H1 (cell line): ENCODE results near the gene ZSCAN10. TPM values are rescaled to one million over a fixed set of nuclear protein-coding genes. Genes with fewer than 3 reads are reported as not detected.

Source experiments
- CTCF ChIA-PET: fragments of 300-600 bp; sonication (Branson Sonifier 250); formaldehyde crosslinking; loops from one replicate; lab custom pipeline; 2021; ENCODE audit not compliant: partially characterized antibody; lab: Charles Lee
- POLR2A ChIA-PET: fragments of 300-600 bp; sonication (Branson Sonifier 250); formaldehyde crosslinking; loops from one replicate; lab custom pipeline; 2021; ENCODE audit warnings: inconsistent platforms; ENCODE audit not compliant: partially characterized antibody; lab: Charles Lee
- DNase-seq, 2 experiments: peaks; one replicate each; pipeline versions ENCODE4 v3.0.0 to v3.0.0-alpha.2; 2010 to 2022; ENCODE audit warnings: low spot score in 2 of 2, low read depth in 1 of 2, mixed read lengths in 1 of 2
- FAIRE-seq: peaks from 2 replicates; lab custom pipeline; 2011; peaks lifted over from hg19 to GRCh38; lab: Jason Lieb, UNC
- H2AFZ ChIP-seq: 2 replicates; pipeline ENCODE4 v1.8.1; 2012; ENCODE audit warnings: low read length, inconsistent platforms
- H2AK5ac ChIP-seq: 2 replicates; pipeline ENCODE4 v1.6.1; 2013; ENCODE audit warnings: low read depth, low read length
- H2BK120ac ChIP-seq: replicated peaks from 2 replicates; pipeline ENCODE3; 2013; ENCODE audit warnings: low read depth, low read length, inconsistent platforms
- H2BK12ac ChIP-seq: 2 replicates; pipeline ENCODE4 v1.6.1; 2013; ENCODE audit warnings: low read depth, low read length
- H2BK15ac ChIP-seq: 2 replicates; pipeline ENCODE4 v1.6.1; 2013; ENCODE audit warnings: low read length
- H2BK20ac ChIP-seq: 2 replicates; pipeline ENCODE4 v1.6.1; 2013; ENCODE audit warnings: low read length
- H2BK5ac ChIP-seq: 2 replicates; pipeline ENCODE4 v1.6.1; 2013; ENCODE audit warnings: low read depth, low read length
- H3K14ac ChIP-seq: 2 replicates; pipeline ENCODE4 v1.6.1; 2013; ENCODE audit warnings: inconsistent platforms; ENCODE audit not compliant: insufficient read length
- H3K18ac ChIP-seq: 2 replicates; pipeline ENCODE4 v1.6.1; 2013; ENCODE audit warnings: low read length; ENCODE audit errors: extremely low read depth
- H3K23ac ChIP-seq: 2 replicates; pipeline ENCODE4 v1.6.1; 2013; ENCODE audit warnings: inconsistent platforms; ENCODE audit not compliant: insufficient read length
- H3K23me2 ChIP-seq: 2 replicates; pipeline ENCODE4 v1.6.1; 2013; ENCODE audit warnings: low read depth, low read length
- H3K27ac ChIP-seq: 2 replicates; pipeline ENCODE4 v1.6.1; 2011; ENCODE audit warnings: low read depth, low read length, inconsistent platforms
- H3K27me3 ChIP-seq, 4 experiments: replicated peaks in 1 of 4; 1 replicate in 1 of 4; 2 replicates in 3 of 4; pipeline versions ENCODE4 v1.6.1 to v1.8.1; 2011 to 2013; ENCODE audit warnings: low read length in 3 of 4, mild to moderate bottlenecking in 3 of 4, inconsistent platforms in 2 of 4, mixed read lengths in 2 of 4, moderate library complexity in 1 of 4; ENCODE audit not compliant: control insufficient read depth in 3 of 4, insufficient read depth in 3 of 4; ENCODE audit errors: extremely low read depth in 1 of 4
- H3K36me3 ChIP-seq, 4 experiments: 2 replicates each; pipeline versions ENCODE4 v1.6.1 to v1.8.1; 2011 to 2013; ENCODE audit warnings: mild to moderate bottlenecking in 4 of 4, low read length in 3 of 4, moderate library complexity in 2 of 4, control low read depth in 1 of 4, inconsistent platforms in 1 of 4; ENCODE audit not compliant: insufficient read depth in 4 of 4, control insufficient read depth in 2 of 4
- H3K4ac ChIP-seq: replicated peaks from 2 replicates; pipeline ENCODE3; 2013; ENCODE audit warnings: low read length, low read depth, mixed read lengths, inconsistent platforms; ENCODE audit not compliant: insufficient read length
- H3K4me1 ChIP-seq, 4 experiments: replicated peaks in 1 of 4; 1 replicate in 1 of 4; 2 replicates in 3 of 4; pipeline versions ENCODE4 v1.6.1 to v1.8.1; 2011 to 2013; ENCODE audit warnings: low read length in 3 of 4, inconsistent platforms in 2 of 4, mixed read lengths in 1 of 4; ENCODE audit not compliant: insufficient read depth in 4 of 4, control insufficient read depth in 3 of 4
- H3K4me2 ChIP-seq, 2 experiments: 2 replicates each; pipeline versions ENCODE4 v1.6.1 to v1.8.1; 2011 to 2013; ENCODE audit warnings: low read depth in 2 of 2, low read length in 2 of 2, control low read depth in 1 of 2, inconsistent platforms in 1 of 2, mild to moderate bottlenecking in 1 of 2; ENCODE audit not compliant: insufficient read depth in 1 of 2
- H3K4me3 ChIP-seq, 4 experiments: fragments of 200-600, 300-600 bp in 1 of 4; sonication (generic), shearing (Covaris generic), sonication (Bioruptor Twin) in 1 of 4; 2 replicates each; pipeline versions ENCODE4 v1.5.1 to v1.8.1; 2011 to 2016; ENCODE audit warnings: low read length in 4 of 4, low read depth in 3 of 4, control low read depth in 2 of 4, inconsistent platforms in 2 of 4, mild to moderate bottlenecking in 2 of 4, mixed read lengths in 1 of 4, moderate library complexity in 1 of 4; ENCODE audit not compliant: insufficient read depth in 2 of 4; ENCODE audit errors: extremely low read depth in 1 of 4
- H3K56ac ChIP-seq: replicated peaks from 2 replicates; pipeline ENCODE3; 2013; ENCODE audit warnings: low read depth, mild to moderate bottlenecking, mixed read lengths, low read length, inconsistent platforms; ENCODE audit not compliant: insufficient read length
- H3K79me1 ChIP-seq: 2 replicates; pipeline ENCODE4 v1.6.1; 2013; ENCODE audit warnings: low read depth, low read length, control low read depth
- H3K79me2 ChIP-seq, 2 experiments: 2 replicates each; pipeline versions ENCODE4 v1.6.1 to v1.8.1; 2012 to 2013; ENCODE audit warnings: low read length in 2 of 2, mild to moderate bottlenecking in 2 of 2, inconsistent platforms in 1 of 2; ENCODE audit not compliant: insufficient read depth in 2 of 2, control insufficient read depth in 1 of 2
- H3K9ac ChIP-seq, 4 experiments: replicated peaks in 1 of 4; 1 replicate in 1 of 4; 2 replicates in 3 of 4; pipeline versions ENCODE4 v1.6.1 to v1.8.1; 2011 to 2013; ENCODE audit warnings: low read depth in 3 of 4, low read length in 3 of 4, control low read depth in 2 of 4, mild to moderate bottlenecking in 2 of 4, moderate library complexity in 2 of 4, inconsistent platforms in 1 of 4; ENCODE audit errors: extremely low read depth in 1 of 4
- H3K9me3 ChIP-seq, 2 experiments: 2 replicates each; pipeline versions ENCODE4 v1.6.1 to v1.8.1; 2012 to 2013; ENCODE audit warnings: mild to moderate bottlenecking in 2 of 2, moderate library complexity in 2 of 2, control low read depth in 1 of 2, inconsistent platforms in 1 of 2, low read depth in 1 of 2, low read length in 1 of 2, mixed read lengths in 1 of 2; ENCODE audit not compliant: insufficient read depth in 2 of 2
- H4K20me1 ChIP-seq, 2 experiments: replicated peaks in 1 of 2; 2 replicates each; pipeline versions ENCODE3 to v1.8.1; 2011 to 2013; ENCODE audit warnings: inconsistent platforms in 2 of 2, low read length in 2 of 2, mild to moderate bottlenecking in 1 of 2; ENCODE audit not compliant: insufficient read depth in 2 of 2, control insufficient read depth in 1 of 2
- H4K5ac ChIP-seq: 2 replicates; pipeline ENCODE4 v1.6.1; 2013; ENCODE audit warnings: low read length, low read depth, mixed read lengths, inconsistent platforms; ENCODE audit not compliant: insufficient read length
- H4K8ac ChIP-seq: 2 replicates; pipeline ENCODE4 v1.8.0; 2013; ENCODE audit warnings: mild to moderate bottlenecking, moderate library complexity, low read length, inconsistent platforms; ENCODE audit not compliant: insufficient read depth; ENCODE audit errors: extremely low read depth
- H4K91ac ChIP-seq: replicated peaks from 2 replicates; pipeline ENCODE3; 2013; ENCODE audit warnings: low read length, mixed read lengths, inconsistent platforms; ENCODE audit not compliant: insufficient read length
- ASH2L ChIP-seq: fragments of 200-600, 300-600 bp; sonication (generic); IDR thresholded peaks from one replicate; pipeline ENCODE4 v1.7.1; 2017; ENCODE audit warnings: low read length
- BACH1 ChIP-seq: IDR thresholded peaks from 2 replicates; pipeline ENCODE4 v1.6.1; 2012; ENCODE audit warnings: low read length, improper control_type of control experiment
- BRCA1 ChIP-seq: IDR thresholded peaks from 2 replicates; pipeline ENCODE4 v1.6.1; 2012; ENCODE audit warnings: low read depth, low read length, improper control_type of control experiment
- EGR1 ChIP-seq: IDR thresholded peaks from 2 replicates; pipeline ENCODE4 v1.6.1; 2011; ENCODE audit warnings: low read depth, low read length, borderline replicate concordance
- GABPA ChIP-seq: IDR thresholded peaks from 2 replicates; pipeline ENCODE4 v1.6.1; 2011; ENCODE audit warnings: mild to moderate bottlenecking, low read length, moderate library complexity, borderline replicate concordance; ENCODE audit not compliant: insufficient read depth
- GTF2F1 ChIP-seq: IDR thresholded peaks from 2 replicates; pipeline ENCODE4 v1.6.1; 2012; ENCODE audit warnings: low read depth, low read length, improper control_type of control experiment, borderline replicate concordance
- HDAC2 ChIP-seq, 2 experiments: fragments of 300-600 bp in 1 of 2; sonication (generic) in 1 of 2; IDR thresholded peaks; 2 replicates each; pipeline ENCODE4 v1.6.1; 2011 to 2012; ENCODE audit warnings: low read depth in 2 of 2, low read length in 2 of 2, mild to moderate bottlenecking in 2 of 2, moderate library complexity in 2 of 2, borderline replicate concordance in 1 of 2, inconsistent platforms in 1 of 2
- KDM1A ChIP-seq: fragments of 200-600, 300-600 bp; sonication (generic); IDR thresholded peaks from 2 replicates; pipeline ENCODE4 v1.7.1; 2016; ENCODE audit warnings: mild to moderate bottlenecking, low read length, borderline replicate concordance
- PHF8 ChIP-seq: fragments of 200-600 bp; sonication (generic); conservative IDR thresholded peaks from 2 replicates; pipeline ENCODE4 v1.7.1; 2012; ENCODE audit warnings: low read depth, mild to moderate bottlenecking, inconsistent platforms, low read length, moderate library complexity
- RBBP5 ChIP-seq: IDR thresholded peaks from 2 replicates; pipeline ENCODE4 v1.7.1; 2012; ENCODE audit warnings: low read depth, mild to moderate bottlenecking, inconsistent platforms, low read length, moderate library complexity, borderline replicate concordance
- SIRT6 ChIP-seq: IDR thresholded peaks from one replicate; pipeline ENCODE4 v1.7.1; 2012; ENCODE audit warnings: low read length, inconsistent platforms
- SIX5 ChIP-seq: IDR thresholded peaks from 2 replicates; pipeline ENCODE4 v1.6.1; 2011; ENCODE audit warnings: mild to moderate bottlenecking, low read depth, low read length
- SP1 ChIP-seq: IDR thresholded peaks from 2 replicates; pipeline ENCODE4 v1.6.1; 2011; ENCODE audit warnings: low read depth, low read length
- whole genome bisulfite sequencing, 2 experiments: shearing (Covaris generic) in 1 of 2; methylation state at CpG; one replicate each; pipeline versions ENCODE4 v1.1.6 to v1.1.7; 2013 to 2015; ENCODE audit warnings: low lambda C conversion rate in 2 of 2, mixed read lengths in 2 of 2, inconsistent platforms in 1 of 2, low coverage in 1 of 2, missing lambda C conversion rate in 1 of 2; ENCODE audit not compliant: insufficient replicate concordance in 2 of 2, insufficient coverage in 1 of 2, insufficient read length in 1 of 2; ENCODE audit errors: extremely low coverage in 1 of 2, missing lambda C conversion rate in 1 of 2; 5-methylcytosine and 5-hydroxymethylcytosine counted together
- polyA plus RNA-seq, 7 experiments: library from polyadenylated mRNA; depleted of rRNA in 3 of 7; stranded (reverse) in 5 of 7; unstranded in 2 of 7; fragments of >200 nt in 5 of 7; fragments of 200-250 nt in 2 of 7; gene quantifications; 1 replicate in 5 of 7; 2 replicates in 1 of 7; 4 replicates in 1 of 7; pipeline versions ENCODE4 v1.2.1 to v1.2.3, GENCODE V29; 2011 to 2013; ENCODE audit warnings: missing spikeins in 2 of 7, mixed read lengths in 2 of 7
- total RNA-seq: library from RNA; stranded (reverse); fragmentation: NEBNext Ultra II Directional; extraction: Animal tissue kit (Norgen Biotek cat#: 25700); gene quantifications from 2 replicates; pipeline ENCODE4 v1.2.1, GENCODE V29; 2021

The ZSCAN10 gene
- total and polyA plus RNA-seq, 2 of the 8 experiments (the other 6 are each of a cell fraction or from before 2014, with no cell fraction given), result 209 to 314 TPM

GRCh38 chr16:3135126-3135715 is 36.1 kb upstream of the ZSCAN10 start:
- Histone ChIP-seq H3K18ac (peak overlapping the region; percentile 75), H3K9ac (peak overlapping the region; percentile 39 to 80 (median 76)), H2BK5ac (peak overlapping the region; percentile 71; the same call in 1 of the 2 replicates), H3K4ac (no peak overlapping the region), H3K4me2 (peak overlapping the region; percentile 86 to 90), H2BK12ac (no peak overlapping the region), H2BK20ac (no peak overlapping the region), H4K20me1 (peaks cover 0 to 8% of the 10 kb centered on the region in 2 experiments), H3K4me3 (peak overlapping the region; percentile 81 to 91 (median 88)), H3K79me2 (peaks cover 7 to 19% of the 10 kb centered on the region in 2 experiments), H4K5ac (no peak overlapping the region), H3K79me1 (no peaks in the 10 kb centered on the region; the same call in 1 of the 2 replicates), H4K91ac (no peak overlapping the region), H2AK5ac (no peak overlapping the region), H3K9me3 (no peaks in the 10 kb centered on the region), H3K4me1 (0 out of 7 replicates have a peak, but pooled peaks cover 0 to 2% (median 0%) of the 10 kb centered on the region in 4 experiments), H2AFZ (peak overlapping the region; percentile 60), H3K23me2 (peaks cover 7% of the 10 kb centered on the region), H2BK15ac (no peak overlapping the region), H2BK120ac (no peak overlapping the region), H4K8ac (no peak overlapping the region; the same call in 1 of the 2 replicates), H3K56ac (no peak overlapping the region), H3K27ac (peak overlapping the region; percentile 44; the same call in 1 of the 2 replicates), H3K36me3 (no peaks in the 10 kb centered on the region; a peak in 1 of 8 replicates), H3K23ac (no peak overlapping the region), H3K27me3 (no peaks in the 10 kb centered on the region), H3K14ac (no peak overlapping the region)
- ChIA-PET POLR2A (interaction anchor here (0.6 to 3.1 kb wide), 27 partner anchors 9 to 122 kb away, joined by 3 to 43 read pairs (median 4); partner anchors contain the start of genes CLDN9, TNFRSF12A and ZSCAN10), CTCF (interaction anchor here (0.6 to 17.4 kb wide), 10 partner anchors 8 to 1143 kb away, joined by 3 to 619 read pairs (median 6); partner anchors contain the start of genes ZNF205 and ZSCAN10)
- DNase-seq (no peak), FAIRE-seq (no peak)
- WGBS, 2 experiments, result 1% methylated on average over 40 of the region's 43 CpGs; no CpG with 5 or more reads in 1 of the 2 experiments
- TF ChIP-seq KDM1A (no peak), EGR1 (no peak), BRCA1 (no peak), ASH2L (peak; percentile 23), GABPA (0 out of 2 replicates have a peak, but pooled peaks have one; percentile 2), HDAC2 (IDR thresholded peaks at IDR 0.05; ENCODE audit: borderline replicate concordance in 1 of 2, low read depth in 2 of 2, low read length in 2 of 2) (no peak), RBBP5 (peak; percentile 69), PHF8 (peak; percentile 55), SIRT6 (no peak), BACH1 (no peak), SP1 (no peak), GTF2F1 (no peak), SIX5 (no peak)
